Measurements from ENCODE around the gene SYNDIG1. TPM values are rescaled to one million over a fixed set of nuclear protein-coding genes. Genes with fewer than 3 reads are reported as not detected.

The SYNDIG1 gene
- total and polyA plus RNA-seq, 5 donors: 26.3 to 38.6 (median 34.6) TPM

DNA sequence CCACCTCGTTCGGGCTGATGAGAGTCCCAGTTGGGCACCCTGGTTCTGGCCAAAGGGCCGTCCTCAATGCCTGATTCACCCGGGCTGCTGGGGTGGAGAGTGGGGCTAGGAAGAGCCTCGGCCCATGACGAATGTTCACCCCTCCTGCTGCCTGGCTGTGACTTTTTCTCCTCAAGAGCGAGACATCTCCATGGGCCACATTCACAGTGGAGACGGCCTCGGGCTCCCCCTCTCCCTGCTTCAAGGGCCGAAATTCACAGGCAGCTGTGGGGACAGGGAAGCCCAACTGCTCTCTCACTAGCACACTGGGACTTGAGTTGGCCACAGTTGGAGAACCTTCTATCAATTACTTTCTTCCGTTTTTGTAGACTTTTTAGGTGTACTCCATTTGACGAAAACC lies 138.0 kb downstream of the SYNDIG1 start:
- intact Hi-C loops (cut with DNase I): loop anchor here in 1 of 4 donors (10.0 kb wide), 1 partner anchor 1083 kb away; no protein-coding TSS in a partner anchor

DNA sequence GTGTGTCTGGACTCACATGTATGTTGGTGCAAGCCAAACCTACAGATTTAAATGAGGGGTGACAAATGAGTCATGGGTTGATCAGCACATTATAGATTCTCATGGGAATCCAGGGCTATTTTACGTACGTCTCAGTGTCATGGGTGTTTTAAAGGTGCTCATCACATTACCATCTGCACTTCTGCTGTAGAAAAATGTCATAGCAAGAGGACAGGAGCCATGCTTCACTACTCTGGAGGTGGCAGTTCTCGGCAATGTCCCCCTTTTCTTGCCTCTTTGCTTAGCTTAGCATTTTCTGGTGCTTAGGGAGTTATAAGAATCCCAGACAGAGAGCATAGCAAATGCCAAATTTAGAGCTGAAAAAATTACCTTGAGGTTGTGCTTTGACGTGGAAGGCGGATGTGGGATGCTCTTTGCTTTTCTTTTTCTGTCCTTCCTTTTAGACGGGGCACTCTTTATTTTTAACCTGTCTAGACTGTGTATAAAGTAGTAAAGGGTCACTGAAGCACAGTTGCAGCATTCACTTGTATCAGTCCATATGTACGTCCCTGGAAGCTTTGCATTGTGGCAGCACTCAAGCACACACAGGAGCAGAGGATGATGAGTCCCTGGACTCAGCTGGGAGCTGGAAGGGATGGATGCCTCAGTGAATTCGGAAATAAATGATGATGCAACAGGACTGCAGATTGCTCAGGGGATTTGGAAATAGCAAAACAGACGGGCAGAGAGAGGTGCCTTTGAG lies 139.7 kb downstream of the SYNDIG1 start:
- Histone ChIP-seq H3K27me3 (ENCODE audit: control insufficient read depth, insufficient read depth) (no peaks in the 10 kb centered on the region), H3K9me3 (ENCODE audit: control insufficient read depth, low read length) (no peaks in the 10 kb centered on the region), H3K4me3 (ENCODE audit: low read length) (no peak overlapping the region), H3K4me1 (ENCODE audit: control insufficient read depth, insufficient read depth, low read length) (peaks cover 7% of the 10 kb centered on the region), H3K27ac (ENCODE audit: low read length) (no peak overlapping the region)
- 71% methylated on average over 9 of the region's 9 CpGs for WGBS
- no peak for DNase-seq
- no peak for ATAC-seq
- intact Hi-C loops (cut with DNase I): loop anchor here in 1 of 4 donors (10.0 kb wide), 1 partner anchor 1084 kb away; no protein-coding TSS in a partner anchor

More for the DNA sequence above, 138.0 kb downstream of the SYNDIG1 start:
- ATAC-seq: no peak
- H3K27me3 ChIP-seq (ENCODE audit: control insufficient read depth, insufficient read depth): no peaks in the 10 kb centered on the region
- no peaks in the 10 kb centered on the region for H3K4me1 ChIP-seq (ENCODE audit: control insufficient read depth, insufficient read depth, low read length)
- 88% methylated on average over 12 of the region's 12 CpGs for WGBS
- no peaks in the 10 kb centered on the region for H3K9me3 ChIP-seq (ENCODE audit: control insufficient read depth, low read length)
- no peak for DNase-seq
- H3K4me3 ChIP-seq (ENCODE audit: low read length): no peak overlapping the region
- H3K27ac ChIP-seq (ENCODE audit: low read length): no peak overlapping the region

DNA sequence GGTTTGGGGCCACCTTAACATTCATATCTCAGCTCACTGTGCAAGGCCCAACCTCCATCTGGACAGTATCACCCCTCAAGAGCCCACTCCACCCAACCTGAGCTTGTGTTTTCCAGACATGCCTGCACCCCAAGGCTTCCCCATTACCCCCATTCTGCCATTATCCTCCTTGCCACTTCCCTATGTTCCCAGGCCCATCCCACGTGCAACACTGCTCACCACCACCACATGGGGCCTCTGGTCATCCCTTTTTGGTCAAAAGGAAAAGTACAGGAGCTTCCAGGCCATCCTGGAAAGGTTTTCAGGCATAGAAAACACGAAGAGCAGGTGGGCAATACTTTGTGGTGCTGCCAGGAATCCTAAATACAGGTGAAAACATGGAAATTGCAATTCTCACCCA lies 140.3 kb downstream of the SYNDIG1 start:
- WGBS: 67% methylated on average over 2 of the region's 2 CpGs
- Histone ChIP-seq H3K9me3 (ENCODE audit: control insufficient read depth, low read length) (no peaks in the 10 kb centered on the region), H3K27me3 (ENCODE audit: control insufficient read depth, insufficient read depth) (no peaks in the 10 kb centered on the region), H3K4me3 (ENCODE audit: low read length) (no peak overlapping the region), H3K4me1 (ENCODE audit: control insufficient read depth, insufficient read depth, low read length) (peaks cover 7% of the 10 kb centered on the region), H3K27ac (ENCODE audit: low read length) (no peak overlapping the region)
- intact Hi-C loops (cut with DNase I): loop anchor here in 1 of 4 donors (10.0 kb wide), 1 partner anchor 1085 kb away; no protein-coding TSS in a partner anchor
- ATAC-seq: no peak
- no peak for DNase-seq

DNA sequence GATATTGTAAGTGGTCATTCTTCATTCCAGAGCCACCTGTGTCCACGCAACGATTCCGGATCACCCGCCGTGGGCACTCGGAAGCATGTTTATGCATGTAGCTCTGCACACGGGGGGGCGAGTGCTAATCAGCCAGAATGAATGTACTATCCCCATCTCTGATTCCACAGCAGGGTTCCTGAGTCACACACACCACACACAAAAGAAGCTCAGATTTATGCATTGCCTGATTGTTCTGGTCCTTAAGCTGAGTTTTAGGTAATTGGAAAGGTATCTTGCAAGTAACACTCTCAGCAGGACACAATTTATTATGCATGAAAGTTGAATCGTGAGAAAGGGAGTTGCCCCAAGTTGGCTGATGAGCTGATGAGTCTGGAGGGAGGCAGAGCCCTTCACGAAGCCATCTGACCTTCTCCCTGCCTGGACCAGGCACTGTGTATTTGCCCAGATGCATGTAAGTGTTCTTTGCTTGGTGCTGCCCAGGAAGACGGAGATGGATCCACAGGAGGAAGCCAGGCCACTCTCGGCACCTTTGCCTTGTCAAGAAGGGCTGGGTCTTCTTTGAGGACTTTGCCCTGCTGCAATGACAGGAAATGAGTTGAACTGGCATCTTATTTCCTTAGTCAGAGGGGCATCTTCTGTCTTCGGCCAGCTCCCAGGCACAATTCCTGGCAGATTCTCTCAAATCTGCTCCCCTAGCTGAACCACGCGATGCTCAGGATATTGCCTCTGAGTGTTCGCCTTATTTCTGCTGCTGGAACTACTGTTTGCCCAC lies 141.1 kb downstream of the SYNDIG1 start:
- 90% methylated on average over 16 of the region's 16 CpGs for WGBS
- intact Hi-C loops (cut with DNase I): no loop called here
- peaks cover 7% of the 10 kb centered on the region for H3K4me1 ChIP-seq (ENCODE audit: control insufficient read depth, insufficient read depth, low read length)
- no peaks in the 10 kb centered on the region for H3K27me3 ChIP-seq (ENCODE audit: control insufficient read depth, insufficient read depth)
- no peak overlapping the region for H3K27ac ChIP-seq (ENCODE audit: low read length)
- H3K4me3 ChIP-seq (ENCODE audit: low read length): no peak overlapping the region
- H3K9me3 ChIP-seq (ENCODE audit: control insufficient read depth, low read length): no peaks in the 10 kb centered on the region
- DNase-seq: no peak
- no peak for ATAC-seq

DNA sequence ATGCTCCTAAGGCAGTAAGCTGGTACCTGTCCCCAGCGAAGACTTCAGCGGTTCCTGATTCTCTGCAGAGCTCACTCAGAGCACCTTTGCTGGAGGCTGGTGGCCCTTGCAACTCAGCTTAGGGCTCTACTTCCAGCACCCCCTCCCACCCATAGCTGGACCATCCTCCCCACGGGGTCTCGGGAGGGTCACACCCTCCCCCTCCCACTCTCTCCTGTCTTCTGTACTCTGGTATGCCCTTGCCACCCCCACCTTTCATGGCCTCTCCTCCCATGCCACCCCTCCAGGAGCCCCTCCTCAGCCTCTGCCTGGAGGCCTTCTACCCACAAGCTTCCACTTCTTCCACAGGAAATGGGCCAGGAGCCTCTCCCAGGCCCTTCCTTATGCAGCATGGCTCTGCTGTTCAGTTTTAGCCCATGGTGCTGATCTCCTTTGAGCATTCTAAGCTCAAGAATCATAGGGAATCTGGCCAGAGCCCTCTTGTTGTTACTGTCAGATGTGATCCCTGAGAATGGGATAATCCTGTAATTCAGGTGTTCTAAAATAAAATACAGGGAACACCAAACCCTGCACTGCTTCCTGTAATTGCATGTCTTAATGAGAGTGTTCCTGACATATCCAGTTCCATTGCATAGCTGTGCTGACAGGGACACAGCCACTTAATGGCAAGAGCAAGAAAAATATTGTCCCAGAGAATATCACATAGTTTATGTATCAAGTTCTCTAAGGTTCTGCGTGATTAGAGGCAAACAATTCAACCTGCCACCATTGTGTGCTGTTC lies 142.1 kb downstream of the SYNDIG1 start:
- WGBS: 92% methylated on average over 5 of the region's 5 CpGs

DNA sequence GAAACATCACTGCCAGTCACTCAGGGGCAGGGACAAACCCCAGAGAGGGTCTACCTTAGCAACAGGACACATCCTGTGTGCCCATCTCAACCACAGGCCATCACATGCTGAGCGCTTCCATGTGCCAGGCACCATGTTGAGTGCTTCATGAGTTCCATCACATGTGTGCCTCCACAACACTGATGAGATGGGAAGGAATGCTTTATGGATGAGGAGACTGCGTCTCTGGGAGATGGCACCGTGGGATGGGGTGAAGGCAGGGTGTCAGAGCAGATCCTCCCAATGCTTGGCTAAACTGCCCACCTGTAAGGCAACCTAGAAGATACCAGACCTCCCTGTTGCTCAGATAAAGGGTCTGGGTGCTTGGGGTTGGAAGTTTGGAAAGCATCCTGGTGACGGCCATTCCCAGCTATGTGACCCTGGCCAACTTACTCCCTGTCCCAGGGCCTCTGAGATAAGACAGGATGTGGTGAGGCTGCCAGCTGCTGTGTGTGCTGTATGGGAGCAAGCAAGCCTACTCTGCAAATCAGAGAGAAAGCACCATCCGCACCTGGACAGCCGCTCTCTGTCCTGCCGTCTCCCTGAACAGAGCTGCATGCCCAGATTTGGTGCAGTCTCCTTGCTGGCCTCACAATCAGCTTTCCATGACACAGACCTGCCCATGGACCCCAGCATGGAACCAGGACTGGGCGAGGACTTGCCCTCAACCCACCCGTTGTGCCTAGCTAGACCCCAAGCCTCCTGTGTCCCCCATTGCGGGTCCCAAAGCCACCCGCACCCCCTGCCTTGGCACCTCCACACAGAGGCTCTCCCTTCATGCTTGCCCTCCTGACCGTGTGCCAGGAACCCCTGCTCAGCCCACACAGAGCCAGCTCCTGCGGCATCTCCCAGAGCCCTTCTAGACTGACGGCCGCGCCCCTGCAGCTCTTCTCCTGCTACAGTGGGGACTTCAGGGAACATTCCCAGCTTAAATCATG lies 143.7 kb downstream of the SYNDIG1 start:
- Histone ChIP-seq H3K27me3 (ENCODE audit: control insufficient read depth, insufficient read depth) (no peaks in the 10 kb centered on the region), H3K9me3 (ENCODE audit: control insufficient read depth, low read length) (no peaks in the 10 kb centered on the region), H3K4me1 (ENCODE audit: control insufficient read depth, insufficient read depth, low read length) (peaks cover 7% of the 10 kb centered on the region), H3K27ac (ENCODE audit: low read length) (no peak overlapping the region), H3K4me3 (ENCODE audit: low read length) (no peak overlapping the region)
- peak in 1 of 2 donors; percentile 58 for ATAC-seq
- DNase-seq: peak in 1 of 3 donors; percentile 58
- 75% methylated on average over 16 of the region's 16 CpGs for WGBS
- intact Hi-C loops (cut with DNase I): no loop called here

More for the DNA sequence above, 142.1 kb downstream of the SYNDIG1 start:
- no peak overlapping the region for H3K4me3 ChIP-seq (ENCODE audit: low read length)
- intact Hi-C loops (cut with DNase I): no loop called here
- no peak overlapping the region for H3K27ac ChIP-seq (ENCODE audit: low read length)
- H3K27me3 ChIP-seq (ENCODE audit: control insufficient read depth, insufficient read depth): no peaks in the 10 kb centered on the region
- ATAC-seq (peak in 1 of 2 donors; percentile 32), DNase-seq (no peak)
- no peaks in the 10 kb centered on the region for H3K9me3 ChIP-seq (ENCODE audit: control insufficient read depth, low read length)
- H3K4me1 ChIP-seq (ENCODE audit: control insufficient read depth, insufficient read depth, low read length): peaks cover 7% of the 10 kb centered on the region

DNA sequence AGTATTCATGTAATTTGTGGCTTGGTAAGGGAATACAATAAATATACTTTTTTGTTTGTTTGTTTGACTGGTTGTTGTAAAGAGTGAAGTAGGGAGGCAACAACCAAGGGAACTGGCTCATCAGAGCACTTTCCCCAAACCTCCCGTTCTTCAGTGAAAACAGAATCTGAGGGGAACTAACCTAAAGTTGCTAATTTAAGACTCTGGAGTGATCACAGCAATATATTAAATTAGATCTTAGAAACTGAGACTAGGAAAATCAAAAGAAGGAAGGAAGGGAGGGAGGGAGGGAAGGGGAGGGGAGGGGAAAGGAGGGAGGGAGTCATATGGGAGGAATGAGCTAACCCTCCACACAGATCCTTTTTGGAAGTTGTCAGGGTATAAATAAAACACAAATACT lies 144.9 kb downstream of the SYNDIG1 start:
- ATAC-seq (no peak), DNase-seq (no peak)
- 58% methylated on average over 1 of the region's 1 CpG for WGBS
- Histone ChIP-seq H3K4me1 (ENCODE audit: control insufficient read depth, insufficient read depth, low read length) (peaks cover 7% of the 10 kb centered on the region), H3K27me3 (ENCODE audit: control insufficient read depth, insufficient read depth) (no peaks in the 10 kb centered on the region), H3K9me3 (ENCODE audit: control insufficient read depth, low read length) (no peaks in the 10 kb centered on the region), H3K27ac (ENCODE audit: low read length) (no peak overlapping the region), H3K4me3 (ENCODE audit: low read length) (no peak overlapping the region)
- intact Hi-C loops (cut with DNase I): no loop called here

DNA sequence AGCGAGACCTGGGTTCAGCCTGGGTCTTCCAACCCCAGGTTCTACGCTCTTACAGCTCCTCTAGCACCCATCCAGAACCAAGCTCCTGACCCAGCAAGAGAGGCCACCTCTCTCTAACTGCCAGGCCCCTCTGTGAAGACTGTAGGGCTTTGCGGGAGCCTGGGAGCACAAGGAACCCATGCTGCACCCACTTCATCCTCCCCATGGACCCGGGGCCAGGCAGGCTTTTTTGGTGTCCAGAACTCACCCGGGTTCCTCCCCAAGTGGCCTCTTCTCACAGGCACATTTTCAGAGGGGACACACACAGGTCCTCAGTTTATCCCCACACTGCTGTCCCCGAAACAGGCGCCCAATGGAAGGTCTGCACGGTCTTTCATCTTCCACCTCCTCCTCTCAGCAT lies 145.9 kb downstream of the SYNDIG1 start:
- Histone ChIP-seq H3K27ac (ENCODE audit: low read length) (no peak overlapping the region), H3K27me3 (ENCODE audit: control insufficient read depth, insufficient read depth) (no peaks in the 10 kb centered on the region), H3K4me3 (ENCODE audit: low read length) (no peak overlapping the region), H3K9me3 (ENCODE audit: control insufficient read depth, low read length) (no peaks in the 10 kb centered on the region), H3K4me1 (ENCODE audit: control insufficient read depth, insufficient read depth, low read length) (peaks cover 10% of the 10 kb centered on the region)
- 95% methylated on average over 8 of the region's 8 CpGs for WGBS
- ATAC-seq (no peak), DNase-seq (no peak)
- intact Hi-C loops (cut with DNase I): no loop called here

DNA sequence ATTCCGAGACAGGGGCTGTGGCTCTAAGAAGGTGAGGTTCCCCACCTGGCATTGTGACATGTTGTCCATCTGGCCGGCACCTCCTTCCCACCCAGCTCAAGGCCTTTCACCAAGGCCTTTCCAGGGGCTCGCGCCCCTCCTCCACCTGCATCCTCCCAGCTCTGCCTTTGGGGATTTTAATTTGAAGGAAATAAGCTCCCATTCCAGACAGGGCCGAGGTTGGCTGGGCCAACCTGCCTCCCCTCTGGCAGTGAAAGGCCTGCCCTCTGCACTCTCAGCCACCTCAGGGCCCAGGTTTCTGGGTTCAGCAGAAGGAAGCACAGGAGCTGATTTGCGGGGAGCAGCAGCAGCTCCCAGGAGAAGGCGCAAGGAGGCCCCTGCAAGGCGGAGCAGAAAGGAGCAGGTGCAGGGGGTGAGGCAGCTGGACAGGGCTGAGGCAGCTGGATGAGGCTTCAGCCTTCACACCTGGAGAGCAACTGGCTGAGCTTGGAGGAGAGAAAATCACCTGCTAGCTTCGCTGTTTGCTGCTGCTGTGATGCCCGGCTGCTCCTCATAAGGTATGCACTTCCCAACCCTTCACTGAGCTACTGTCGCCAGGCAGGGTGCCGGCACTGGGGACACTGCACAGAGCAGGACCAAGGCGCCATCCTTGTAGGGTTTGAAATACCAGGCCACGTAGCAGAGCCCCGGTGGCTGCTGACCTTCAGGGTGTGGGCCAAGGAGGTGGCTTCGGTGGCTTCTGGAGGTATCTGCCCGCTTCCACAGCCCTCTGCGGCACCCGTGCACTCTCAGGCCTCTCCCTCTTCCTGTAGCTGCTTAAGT lies 147.0 kb downstream of the SYNDIG1 start:
- DNase-seq: no peak
- peaks cover 10% of the 10 kb centered on the region for H3K4me1 ChIP-seq (ENCODE audit: control insufficient read depth, insufficient read depth, low read length)
- WGBS: 88% methylated on average over 19 of the region's 19 CpGs
- no peak for ATAC-seq
- intact Hi-C loops (cut with DNase I): no loop called here
- no peaks in the 10 kb centered on the region for H3K9me3 ChIP-seq (ENCODE audit: control insufficient read depth, low read length)
- H3K27ac ChIP-seq (ENCODE audit: low read length): no peak overlapping the region
- H3K27me3 ChIP-seq (ENCODE audit: control insufficient read depth, insufficient read depth): no peaks in the 10 kb centered on the region
- no peak overlapping the region for H3K4me3 ChIP-seq (ENCODE audit: low read length)

Data from right cardiac atrium (tissue), 5 donors.